ENCODE data around the gene MAGOH. TPM values are rescaled to one million over a fixed set of nuclear protein-coding genes. Genes with fewer than 3 reads are reported as not detected.
"Not testable (repeated sequence)": the region's sequence is repeated elsewhere in the genome, so short reads cannot be mapped to it uniquely, and the experiment has no call there.

The MAGOH gene
- 10 to 100 TPM; 74.4 to 91.3 (median 90.1) TPM for polyA plus RNA-seq (ENCODE audit: insufficient read length in 3 of 3)
- long read RNA-seq, donor 1, transcript MAGOH-201 (4 exons, 500 nt), result minor isoform, 9 of 52 reads
- long read RNA-seq, donor 1, transcript MAGOH-202 (5 exons, 756 nt), result major isoform, 42 of 52 reads
- long read RNA-seq, donor 1, partial matches to known transcripts, result 0 of 52 reads
- long read RNA-seq, donor 1, other reads (novel, unspliced or antisense), result 0 of 52 reads
- long read RNA-seq, donor 2, transcript MAGOH-201 (4 exons, 500 nt), result minor isoform, 11 of 80 reads
- long read RNA-seq, donor 2, transcript MAGOH-202 (5 exons, 756 nt), result major isoform, 60 of 80 reads
- long read RNA-seq, donor 2, partial matches to known transcripts, result 0 of 80 reads
- long read RNA-seq, donor 2, other reads (novel, unspliced or antisense), result 7 of 80 reads
- long read RNA-seq, donor 3, transcript MAGOH-202 (5 exons, 756 nt), result major isoform, 41 of 60 reads
- long read RNA-seq, donor 3, transcript MAGOH-201 (4 exons, 500 nt), result minor isoform, 12 of 60 reads
- long read RNA-seq, donor 3, partial matches to known transcripts, result 5 of 60 reads
- long read RNA-seq, donor 3, other reads (novel, unspliced or antisense), result 0 of 60 reads
- long read RNA-seq, donor 4, transcript MAGOH-201 (4 exons, 500 nt), result minor isoform, 7 of 82 reads
- long read RNA-seq, donor 4, transcript MAGOH-202 (5 exons, 756 nt), result major isoform, 58 of 82 reads
- long read RNA-seq, donor 4, partial matches to known transcripts, result 5 of 82 reads
- long read RNA-seq, donor 4, other reads (novel, unspliced or antisense), result 8 of 82 reads
- long read RNA-seq, donor 5, transcript MAGOH-201 (4 exons, 500 nt), result minor isoform, 8 of 41 reads
- long read RNA-seq, donor 5, transcript MAGOH-202 (5 exons, 756 nt), result major isoform, 31 of 41 reads
- long read RNA-seq, donor 5, partial matches to known transcripts, result 0 of 41 reads
- long read RNA-seq, donor 5, other reads (novel, unspliced or antisense), result 0 of 41 reads
- long read RNA-seq, donor 6, transcript MAGOH-201 (4 exons, 500 nt), result minor isoform, 9 of 43 reads
- long read RNA-seq, donor 6, transcript MAGOH-202 (5 exons, 756 nt), result major isoform, 31 of 43 reads
- long read RNA-seq, donor 6, partial matches to known transcripts, result 0 of 43 reads
- long read RNA-seq, donor 6, other reads (novel, unspliced or antisense), result 0 of 43 reads
- long read RNA-seq, donor 7, transcript MAGOH-202 (5 exons, 756 nt), result major isoform, 47 of 71 reads
- long read RNA-seq, donor 7, transcript MAGOH-201 (4 exons, 500 nt), result minor isoform, 15 of 71 reads
- long read RNA-seq, donor 7, partial matches to known transcripts, result 5 of 71 reads
- long read RNA-seq, donor 7, other reads (novel, unspliced or antisense), result 0 of 71 reads
- long read RNA-seq, donor 8, transcript MAGOH-202 (5 exons, 756 nt), result major isoform, 12 of 16 reads
- long read RNA-seq, donor 8, partial matches to known transcripts, result 0 of 16 reads
- long read RNA-seq, donor 8, other reads (novel, unspliced or antisense), result 0 of 16 reads
- long read RNA-seq, donor 9, transcript MAGOH-201 (4 exons, 500 nt), result minor isoform, 11 of 75 reads
- long read RNA-seq, donor 9, transcript MAGOH-202 (5 exons, 756 nt), result major isoform, 64 of 75 reads
- long read RNA-seq, donor 9, partial matches to known transcripts, result 0 of 75 reads
- long read RNA-seq, donor 9, other reads (novel, unspliced or antisense), result 0 of 75 reads
- long read RNA-seq, donor 10, transcript MAGOH-201 (4 exons, 500 nt), result minor isoform, 7 of 48 reads
- long read RNA-seq, donor 10, transcript MAGOH-202 (5 exons, 756 nt), result major isoform, 38 of 48 reads
- long read RNA-seq, donor 10, partial matches to known transcripts, result 0 of 48 reads
- long read RNA-seq, donor 10, other reads (novel, unspliced or antisense), result 0 of 48 reads
- long read RNA-seq, donor 11, transcript MAGOH-202 (5 exons, 756 nt), result major isoform, 31 of 39 reads
- long read RNA-seq, donor 11, transcript MAGOH-201 (4 exons, 500 nt), result minor isoform, 8 of 39 reads
- long read RNA-seq, donor 11, partial matches to known transcripts, result 0 of 39 reads
- long read RNA-seq, donor 11, other reads (novel, unspliced or antisense), result 0 of 39 reads
- long read RNA-seq, donor 12, transcript MAGOH-201 (4 exons, 500 nt), result minor isoform, 12 of 64 reads
- long read RNA-seq, donor 12, transcript MAGOH-202 (5 exons, 756 nt), result major isoform, 49 of 64 reads
- long read RNA-seq, donor 12, partial matches to known transcripts, result 0 of 64 reads
- long read RNA-seq, donor 12, other reads (novel, unspliced or antisense), result 0 of 64 reads
- long read RNA-seq, donor 13, transcript MAGOH-201 (4 exons, 500 nt), result minor isoform, 9 of 48 reads
- long read RNA-seq, donor 13, transcript MAGOH-202 (5 exons, 756 nt), result major isoform, 36 of 48 reads
- long read RNA-seq, donor 13, partial matches to known transcripts, result 0 of 48 reads
- long read RNA-seq, donor 13, other reads (novel, unspliced or antisense), result 0 of 48 reads
- long read RNA-seq, donor 14, result 0 reads
- long read RNA-seq, donor 15, transcript MAGOH-202 (5 exons, 756 nt), result major isoform, 43 of 65 reads
- long read RNA-seq, donor 15, transcript MAGOH-201 (4 exons, 500 nt), result minor isoform, 18 of 65 reads
- long read RNA-seq, donor 15, partial matches to known transcripts, result 0 of 65 reads
- long read RNA-seq, donor 15, other reads (novel, unspliced or antisense), result 0 of 65 reads
- long read RNA-seq, donor 16, transcript MAGOH-202 (5 exons, 756 nt), result major isoform, 52 of 61 reads
- long read RNA-seq, donor 16, transcript MAGOH-201 (4 exons, 500 nt), result minor isoform, 7 of 61 reads
- long read RNA-seq, donor 16, partial matches to known transcripts, result 0 of 61 reads
- long read RNA-seq, donor 16, other reads (novel, unspliced or antisense), result 0 of 61 reads

DNA sequence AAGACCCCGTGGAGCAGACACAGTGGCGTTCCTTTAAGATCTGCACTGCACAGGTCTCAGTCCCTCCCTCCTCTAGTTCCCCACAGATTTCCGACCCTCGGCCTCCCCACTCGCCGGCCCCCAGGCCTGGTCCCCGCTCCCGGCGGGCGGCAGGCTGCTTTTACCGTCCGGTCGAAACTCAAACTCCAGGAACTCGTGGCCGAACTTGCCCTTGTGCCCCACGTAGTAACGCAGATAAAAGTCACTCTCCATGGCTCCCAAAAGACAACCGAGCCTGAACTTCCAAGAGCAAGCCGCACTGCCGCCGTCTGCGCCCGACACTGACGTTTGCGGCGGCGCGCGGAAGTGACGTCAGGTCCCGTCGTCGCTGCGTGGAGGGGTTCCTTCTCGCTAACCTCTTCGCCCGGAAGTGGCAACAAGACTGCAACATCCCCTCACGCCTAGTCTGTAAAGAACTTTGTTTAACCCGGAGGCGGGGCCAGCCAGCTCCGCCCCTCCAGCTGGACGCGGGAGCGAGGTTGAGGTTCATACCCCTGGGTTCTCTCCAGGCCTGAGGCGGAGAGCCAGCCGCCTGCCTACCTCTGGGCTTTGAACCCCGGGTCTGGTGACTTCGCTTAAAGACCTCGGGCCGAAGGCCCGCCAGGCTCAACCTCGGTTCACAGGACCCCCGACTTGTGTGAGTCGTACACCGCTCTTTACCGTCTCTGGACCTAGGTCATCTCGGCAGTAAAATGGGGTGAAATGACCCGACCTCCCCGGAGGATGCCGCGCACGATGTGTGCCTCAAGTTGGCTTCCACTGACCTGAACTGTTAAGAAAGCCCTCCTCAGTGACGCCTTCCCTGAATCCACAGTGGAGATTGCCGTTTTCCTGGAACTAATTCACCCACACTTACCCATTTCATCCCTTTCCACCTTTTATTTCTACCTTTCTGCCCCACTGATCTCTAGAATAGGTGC is at the start of gene MAGOH:
MAGOH (minus strand) TSS at position 322 of the 959 bp plus-strand sequence; CDS start at position 252, 70 bp downstream.
- peak; percentile 95 for DNase-seq

DNA sequence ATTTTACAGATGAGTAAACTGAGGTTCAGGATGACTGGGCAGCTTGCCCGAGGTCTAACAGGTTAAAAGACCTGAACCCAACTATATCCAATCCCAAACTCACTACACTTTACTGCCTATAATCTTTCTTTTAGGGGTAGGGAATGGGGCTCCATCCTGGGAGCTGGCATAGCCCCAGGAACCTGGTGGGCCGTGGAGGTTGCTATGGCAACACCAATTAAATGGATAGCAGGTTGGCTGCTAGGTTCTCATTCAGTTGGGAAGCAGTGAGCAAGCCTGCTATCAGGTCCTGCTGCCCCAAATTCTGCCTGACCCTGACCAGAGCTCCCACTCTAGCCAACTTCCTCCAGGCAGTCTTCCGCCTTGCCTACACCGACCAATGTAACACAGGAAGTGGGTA is 48.6 kb upstream of the MAGOH start:
- no peak for DNase-seq

DNA sequence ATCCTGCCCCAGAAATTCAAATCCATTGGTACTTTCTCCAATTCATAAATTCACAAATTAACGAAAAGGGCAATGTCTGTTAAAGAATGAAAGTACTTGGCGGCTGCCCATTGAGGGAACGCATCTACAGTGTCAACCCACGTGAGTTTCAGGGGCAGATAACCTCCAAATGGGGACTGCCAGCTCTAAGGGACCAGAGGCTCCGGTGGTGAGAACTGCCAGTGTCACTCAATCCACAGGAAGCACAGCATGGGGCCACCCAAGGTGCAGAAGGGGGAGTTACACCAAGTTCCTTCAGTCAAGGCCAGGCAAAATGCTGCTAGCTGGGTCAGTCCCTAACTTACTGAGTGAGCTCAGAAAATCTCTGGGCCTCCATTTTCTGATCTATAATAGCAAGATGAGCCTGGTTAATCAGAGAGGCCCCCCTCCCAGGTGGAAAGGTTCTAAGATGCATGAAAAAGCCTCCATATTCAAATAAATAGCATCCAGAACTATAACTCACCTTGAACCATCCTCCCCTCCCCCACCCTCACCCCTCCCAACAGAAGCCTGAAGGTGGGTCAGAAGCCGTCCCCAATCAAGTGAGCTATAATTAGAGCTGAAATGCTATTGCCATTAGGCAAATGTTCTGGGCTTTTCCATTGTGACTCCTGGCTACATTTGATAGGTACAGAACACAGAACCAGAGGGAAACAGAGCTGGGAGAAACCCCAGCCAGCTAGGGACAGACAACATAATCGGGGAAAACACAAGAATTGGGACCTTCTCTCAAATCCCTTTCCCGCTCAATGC is 47.8 kb upstream of the MAGOH start:
- DNase-seq, result no peak

DNA sequence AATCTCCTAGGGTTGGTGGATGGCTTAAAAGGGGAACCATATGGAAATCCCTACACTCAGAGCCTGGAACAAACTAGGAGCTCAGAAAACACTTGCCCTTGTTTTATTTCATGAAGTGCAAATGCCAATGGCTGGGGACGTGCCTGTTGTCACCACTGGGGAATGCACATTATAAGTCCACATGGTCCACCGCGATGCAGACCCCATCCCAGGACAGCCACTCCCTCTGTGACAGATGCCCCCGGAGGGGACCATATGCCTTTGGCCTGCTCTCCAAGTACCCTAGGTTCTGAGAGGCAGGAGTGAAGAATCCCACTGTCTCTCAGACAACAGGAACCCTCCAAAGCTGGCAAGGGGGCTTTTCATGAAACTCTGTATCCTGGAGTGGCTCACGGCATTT is 47.2 kb upstream of the MAGOH start:
- no peak for DNase-seq

DNA sequence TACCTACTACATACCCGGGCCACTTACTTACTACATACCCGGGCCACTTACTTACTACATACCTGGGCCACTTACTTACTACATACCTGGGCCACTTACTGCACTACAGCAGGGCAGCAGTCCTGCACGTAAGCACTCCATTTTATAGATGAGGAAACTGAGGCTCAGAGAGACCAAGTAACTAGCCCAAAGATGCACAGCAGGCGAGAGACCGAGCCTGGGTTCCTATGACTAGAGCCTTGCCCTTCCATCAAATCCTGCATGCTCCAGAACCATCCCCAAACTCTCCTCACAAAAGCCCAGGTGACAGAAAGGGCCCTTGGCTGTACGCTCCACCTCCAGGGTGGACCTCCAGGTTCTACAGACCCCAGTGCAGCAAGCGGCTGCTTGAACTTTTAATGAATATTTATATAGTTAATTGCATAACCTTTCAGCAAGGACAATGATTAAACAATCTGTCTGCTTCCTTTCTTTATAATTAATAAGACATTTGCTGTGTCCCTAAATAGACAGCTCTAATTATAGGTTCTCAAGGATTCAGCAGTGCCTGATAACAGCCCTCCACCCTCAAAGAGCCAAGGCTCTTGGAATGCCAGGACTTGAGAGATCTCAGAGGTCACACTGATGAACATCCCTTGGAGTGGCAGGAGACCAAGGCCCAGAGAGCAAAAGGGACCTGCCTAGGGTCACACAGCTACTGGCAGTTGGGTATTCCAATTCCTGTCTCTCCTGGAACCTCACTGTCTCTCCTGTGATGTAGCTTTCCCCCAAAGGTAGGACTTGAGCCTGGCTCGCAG is 46.1 kb upstream of the MAGOH start:
- DNase-seq, result no peak

DNA sequence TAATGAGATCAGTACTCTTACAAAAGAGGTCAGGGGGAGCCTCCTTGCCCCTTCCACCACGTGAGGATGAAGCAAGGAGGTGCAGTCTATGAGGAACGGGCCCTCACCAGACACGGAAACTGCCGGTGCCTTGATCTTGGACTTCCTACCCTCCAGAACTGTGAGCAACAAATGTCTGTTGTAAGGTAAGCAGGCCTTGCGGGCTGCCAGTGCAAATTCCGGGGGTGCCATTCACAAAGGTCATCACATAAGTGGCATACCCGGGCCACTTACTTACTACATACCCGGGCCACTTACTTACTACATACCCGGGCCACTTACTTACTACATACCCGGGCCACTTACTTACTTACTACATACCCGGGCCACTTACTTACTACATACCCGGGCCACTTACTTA is 44.8 kb upstream of the MAGOH start:
- DNase-seq, result not testable (repeated sequence)

DNA sequence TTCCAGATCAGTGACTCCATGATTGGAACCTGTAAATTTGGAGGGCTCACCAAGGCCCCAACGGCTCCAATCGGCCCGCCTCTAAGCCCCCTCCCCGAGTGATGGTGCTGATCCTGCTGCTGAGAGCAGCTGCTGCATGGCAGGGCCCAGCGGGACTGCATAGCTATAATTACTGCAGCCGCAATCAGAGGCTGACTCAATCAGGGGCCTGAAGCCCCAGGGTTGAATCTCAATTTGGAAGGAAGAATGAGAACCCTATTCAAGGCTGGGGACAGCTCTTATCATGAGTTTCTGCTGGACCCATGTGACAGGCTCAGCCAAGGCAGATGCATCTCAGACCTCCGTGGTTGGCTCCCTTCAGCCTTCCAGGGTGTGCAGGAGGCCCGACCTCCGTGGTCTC is 42.8 kb upstream of the MAGOH start:
- DNase-seq, result no peak

DNA sequence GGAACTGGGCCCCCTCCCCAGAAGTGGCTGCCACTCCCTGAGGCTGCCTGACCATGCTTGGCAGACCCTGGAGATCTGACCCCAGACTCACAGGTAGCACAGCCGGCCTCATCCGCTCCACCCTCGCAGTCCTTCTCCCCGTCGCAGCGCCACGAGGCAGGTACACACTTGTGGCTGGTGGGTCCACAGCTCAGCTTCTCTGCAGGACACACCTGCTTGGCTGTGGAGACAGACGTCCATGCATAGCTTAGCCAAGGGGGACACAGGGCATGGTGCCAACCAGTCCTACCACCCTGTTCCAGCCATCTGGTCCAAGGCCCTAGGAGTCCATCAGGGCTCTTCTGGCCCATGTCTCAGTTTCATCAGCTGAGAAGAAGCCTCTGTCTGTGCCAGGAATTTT is 42.2 kb upstream of the MAGOH start:
- no peak for DNase-seq

DNA sequence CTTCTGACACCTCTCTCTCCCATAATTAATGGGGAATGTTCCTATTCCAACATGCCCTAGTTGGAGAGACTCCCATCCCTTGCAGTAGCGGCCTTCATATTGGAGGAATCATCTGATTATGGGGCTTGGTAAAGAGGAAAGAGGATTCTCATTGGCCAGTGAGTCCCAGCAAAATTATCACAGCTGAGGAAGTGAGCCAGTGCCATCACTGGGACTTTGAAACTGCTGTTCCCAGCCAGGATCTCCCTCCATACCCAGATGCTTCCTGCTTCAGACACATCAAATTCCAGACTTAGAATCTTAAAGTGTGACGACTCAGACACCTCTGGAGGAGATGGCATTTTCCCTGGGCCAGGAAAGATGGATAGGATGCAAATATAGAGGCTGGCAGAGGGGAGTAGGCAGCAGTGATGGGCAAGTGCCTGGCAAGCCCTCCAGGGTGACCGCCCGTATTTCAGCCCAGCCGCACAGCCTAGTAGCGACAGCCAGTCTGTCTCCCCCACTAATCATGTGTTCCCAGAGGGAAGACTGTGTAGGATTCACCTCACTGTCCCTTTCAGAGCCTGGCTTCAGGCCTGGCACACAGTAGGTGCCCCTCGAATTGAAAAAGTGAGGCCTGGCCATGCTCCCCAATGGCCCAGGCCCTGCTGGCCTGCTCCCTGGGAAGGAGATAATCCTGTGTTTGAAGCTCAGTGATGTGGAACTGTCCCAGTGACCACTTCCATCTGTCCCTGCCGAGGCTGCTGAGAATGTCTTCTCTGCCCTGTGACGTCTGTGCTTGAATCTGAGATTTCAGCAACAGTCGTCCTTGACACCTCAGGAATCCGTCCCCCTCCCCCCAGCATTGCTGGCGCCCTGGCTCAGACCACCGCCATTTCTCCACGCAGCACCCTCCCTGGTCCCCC is 41.2 kb upstream of the MAGOH start:
- no peak for DNase-seq

DNA sequence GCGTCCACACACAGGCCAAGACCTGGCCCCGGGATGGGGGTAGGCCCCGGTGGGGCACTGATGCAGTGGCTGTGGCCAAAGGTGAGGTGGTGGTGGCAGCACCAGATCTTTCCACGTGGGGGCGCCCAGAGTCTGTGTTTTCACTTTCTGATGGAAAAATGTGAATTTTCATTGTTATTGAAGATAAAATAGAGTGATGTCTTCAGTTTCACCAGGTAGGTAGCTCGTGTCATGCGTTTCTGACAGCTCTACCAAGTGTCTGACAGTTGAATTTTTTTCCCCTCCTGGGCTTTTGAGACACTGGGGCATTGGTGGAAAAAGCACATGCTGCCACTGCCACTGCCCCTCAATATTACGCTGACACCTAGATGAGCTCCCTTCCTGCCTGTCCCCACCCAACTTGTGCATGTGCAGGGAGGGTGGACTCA is 40.0 kb upstream of the MAGOH start:
- no peak for DNase-seq

DNA sequence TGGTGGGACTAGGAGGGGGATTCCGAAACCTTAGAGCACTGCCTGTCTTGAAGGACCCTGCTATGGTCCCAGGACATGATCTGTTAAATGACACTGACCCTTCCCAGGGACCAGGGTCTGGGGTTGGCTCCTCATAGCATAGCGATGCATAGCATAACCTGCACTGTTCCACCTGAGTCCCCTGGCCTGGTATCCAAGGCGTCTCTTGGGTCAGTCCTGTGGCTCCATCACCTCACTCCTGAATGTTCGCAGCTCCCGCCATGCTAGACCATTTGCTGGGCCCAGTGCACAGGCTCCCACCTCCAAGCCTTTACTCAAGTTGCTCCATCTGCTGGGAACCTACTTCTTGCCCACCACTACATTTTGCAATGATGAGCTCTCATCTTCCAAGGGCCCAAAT is 39.0 kb upstream of the MAGOH start:
- no peak for DNase-seq

DNA sequence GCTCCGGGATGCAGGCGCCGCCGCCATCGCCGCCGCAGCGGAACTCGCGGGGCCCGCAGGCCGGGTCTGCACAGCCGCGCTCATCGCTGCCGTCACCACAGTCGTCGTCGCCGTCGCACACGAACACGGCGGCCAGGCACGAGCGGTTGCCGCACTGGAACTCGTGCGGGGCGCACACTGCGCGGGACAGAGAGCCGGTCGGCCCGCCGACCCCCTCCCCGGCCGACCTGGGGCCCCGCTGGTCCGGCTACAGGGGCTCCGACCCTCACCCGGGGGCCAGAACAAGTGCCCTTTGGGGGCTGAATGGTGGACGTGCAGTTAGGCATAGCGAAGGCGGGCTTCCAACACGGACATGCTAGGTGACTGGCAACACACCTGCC is 38.6 kb upstream of the MAGOH start:
- no peak for DNase-seq

DNA sequence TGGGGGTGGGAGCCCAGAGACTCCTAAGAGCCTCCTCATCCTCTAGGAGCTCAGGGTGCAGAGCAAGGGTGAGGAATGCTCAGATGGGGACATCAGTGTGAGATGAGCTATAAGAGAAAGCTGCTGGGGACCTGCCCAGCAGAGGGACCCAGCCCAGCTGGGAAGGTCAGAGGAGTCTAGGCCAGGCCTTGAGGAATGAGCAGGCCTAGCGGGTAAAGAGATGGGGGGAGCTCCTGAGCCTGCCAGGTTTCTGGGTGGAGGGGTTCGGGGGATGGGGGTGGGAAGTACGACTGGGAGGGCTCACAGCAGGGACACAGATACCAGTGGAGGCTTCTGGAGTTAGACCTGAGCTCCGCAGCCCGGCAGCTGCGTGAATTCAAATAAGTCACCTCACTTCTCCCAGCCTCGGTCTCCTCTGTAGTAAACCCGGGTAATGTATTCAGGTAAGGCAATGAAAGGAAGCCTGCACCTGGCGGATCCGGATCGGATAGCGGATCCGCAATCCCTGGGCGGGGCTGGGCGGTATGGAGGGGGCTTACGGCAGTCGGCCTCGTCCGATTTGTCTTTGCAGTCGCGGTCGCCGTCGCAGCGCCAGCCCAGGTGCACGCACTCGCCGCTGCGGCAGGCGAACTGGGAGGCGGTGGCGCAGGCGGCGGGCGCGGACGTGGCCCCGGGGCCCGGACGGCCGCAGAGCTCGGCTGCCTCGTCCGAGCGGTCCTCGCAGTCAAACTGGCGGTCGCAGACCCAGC is 38.0 kb upstream of the MAGOH start:
- no peak for DNase-seq

DNA sequence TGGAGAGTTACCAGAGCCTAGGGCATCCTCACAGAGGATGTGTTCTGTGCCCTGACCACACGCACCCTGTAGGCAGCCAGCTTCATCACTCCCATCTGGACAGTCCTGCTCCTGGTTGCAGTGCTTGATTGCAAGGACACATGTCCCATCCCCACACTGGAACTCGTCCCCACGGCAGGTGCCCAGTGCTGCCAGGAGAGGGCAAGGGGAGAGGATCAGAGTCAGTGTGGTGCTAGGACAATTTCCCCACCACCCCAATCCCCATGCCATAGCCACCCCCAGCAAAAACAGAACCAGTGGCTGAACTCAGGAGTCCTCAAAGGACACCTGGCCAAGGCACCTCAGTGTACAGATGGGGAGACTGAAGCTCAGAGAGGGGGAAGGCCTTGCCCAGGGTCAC is 37.2 kb upstream of the MAGOH start:
- no peak for DNase-seq
